Heart left ventricle (tissue), 13 donors: Measurements from ENCODE around the gene VSTM1.

Experiments
- CTCF ChIP-seq, 12 donors: fragments of 200-600 bp; sonication (generic) in 4 of 12; IDR thresholded peaks; one replicate each; pipeline versions ENCODE4 v1.5.0 to v1.8.0; 2018 to 2022; ENCODE audit warnings: antibody characterized with exemption in 12 of 12, mild to moderate bottlenecking in 5 of 12
- POLR2A ChIP-seq, 2 donors: fragments of 450-650 bp; IDR thresholded peaks; one replicate each; pipeline ENCODE4 v1.6.1; 2017; ENCODE audit warnings: antibody characterized with exemption in 2 of 2, mild to moderate bottlenecking in 2 of 2, moderate library complexity in 2 of 2
- donor health status: ischemic (EF 13 %, LVEDD 7.1; RV severe dilation, severe dysfunction).
- donor health status: DM: no; HTN: yes; CAD: no.
- donor health status: DM: no; HTN: no; CAD: no.
- donor health status: ischemic (EF 25% LVEDD 6.9; RV normal size, moderate dysfunction).
- donor health status: ischemic (EF 25% LVEDD 5.7; RV mildly dilated, moderate dysfunction).
- donor health status: ischemic (EF 35%, LVEDD 5.7; RV mildly dilated, moderate dysfunction).
- donor health status: nonischemic (EF 11% LVEDD 7.7; RV severe dilation, severe dysfunction).
- donor health status: DM: yes; HTN: yes; CAD: no.
- donor health status: PGD.
- donor health status: ischemic (EF 29% LVEDD 5.4; RV normal size, mild dysfunction).
- donor health status: nonischemic (EF 23%, LVEDD 6.1; RV moderate dilation, normal function).

GRCh38 chr19:54104998-54105715 is 41.5 kb upstream of the VSTM1 start:
- TF ChIP-seq CTCF (IDR thresholded peaks at IDR 0.05): no peak
- TF ChIP-seq POLR2A (IDR thresholded peaks at IDR 0.05): no peak
